Bronchial epithelial cell (primary cell): ENCODE results near the gene TMF1. TPM values are rescaled to one million over a fixed set of nuclear protein-coding genes. Genes with fewer than 3 reads are reported as not detected.

Source experiments
- DNase-seq: peaks from one replicate; pipeline ENCODE4 v3.0.0-alpha.2; 2010; ENCODE audit warnings: low read depth
- FAIRE-seq: peaks from 2 replicates; lab custom pipeline; 2011; peaks lifted over from hg19 to GRCh38; lab: Jason Lieb, UNC
- H3K27me3 ChIP-seq: 2 replicates; pipeline ENCODE4 v1.5.1; 2011; ENCODE audit warnings: low read length; ENCODE audit not compliant: control insufficient read depth, insufficient read depth
- H3K36me3 ChIP-seq: 2 replicates; pipeline ENCODE4 v1.5.1; 2011; ENCODE audit warnings: low read length; ENCODE audit not compliant: control insufficient read depth, insufficient read depth
- H3K4me3 ChIP-seq: 2 replicates; pipeline ENCODE4 v1.5.1; 2011; ENCODE audit warnings: mild to moderate bottlenecking, low read depth, low read length, control low read depth
- CTCF ChIP-seq: IDR thresholded peaks from 2 replicates; pipeline ENCODE4 v1.5.1; 2011; ENCODE audit warnings: mild to moderate bottlenecking, moderate library complexity, low read length, control low read depth, inconsistent platforms; ENCODE audit not compliant: insufficient read depth, severe bottlenecking
- total RNA-seq: library from RNA; depleted of rRNA; stranded (reverse); fragments of >200 nt; gene quantifications from 2 replicates; pipeline ENCODE4 v1.2.1, GENCODE V29; 2014

Gene TMF1
- total RNA-seq, 1 donor from 2014 or later, result 21.3 TPM

- no peak for TF ChIP-seq CTCF
- no peak overlapping the region for H3K4me3 ChIP-seq
- FAIRE-seq (no peak), DNase-seq (no peak)
- no peaks in the 10 kb centered on the region for H3K27me3 ChIP-seq
- peaks cover 15% of the 10 kb centered on the region for H3K36me3 ChIP-seq
These were observed 64.8 kb downstream of the TMF1 start for GRCh38 chr3:68987322-68987721.

GRCh38 chr3:68986496-68987208 is 65.5 kb downstream of the TMF1 start:
- DNase-seq (no peak), FAIRE-seq (no peak)
- no peak for TF ChIP-seq CTCF
- H3K4me3 ChIP-seq, result no peak overlapping the region
- no peaks in the 10 kb centered on the region for H3K27me3 ChIP-seq
- H3K36me3 ChIP-seq, result peaks cover 14% of the 10 kb centered on the region

- Histone ChIP-seq H3K36me3 (peaks cover 15% of the 10 kb centered on the region), H3K27me3 (no peaks in the 10 kb centered on the region), H3K4me3 (no peak overlapping the region)
- TF ChIP-seq CTCF, result no peak
- DNase-seq, result no peak
- FAIRE-seq, result no peak
These were observed 66.9 kb downstream of the TMF1 start for GRCh38 chr3:68985146-68985790.

GRCh38 chr3:68984011-68984530 is 68.1 kb downstream of the TMF1 start:
- H3K4me3 ChIP-seq, result no peak overlapping the region
- H3K36me3 ChIP-seq, result peaks cover 17% of the 10 kb centered on the region
- FAIRE-seq (no peak), DNase-seq (no peak)
- no peaks in the 10 kb centered on the region for H3K27me3 ChIP-seq
- no peak for TF ChIP-seq CTCF

- FAIRE-seq (no peak), DNase-seq (no peak)
- no peak for TF ChIP-seq CTCF
- Histone ChIP-seq H3K36me3 (peaks cover 5% of the 10 kb centered on the region), H3K27me3 (no peaks in the 10 kb centered on the region), H3K4me3 (no peak overlapping the region)
These were observed 74.5 kb downstream of the TMF1 start for GRCh38 chr3:68977486-68978167.
